NT2/D1 (cell line): ENCODE results near the gene POGZ.

ENCODE experiments used
- SUZ12 ChIP-seq: IDR thresholded peaks from 2 replicates; pipeline ENCODE4 v1.6.1; 2011; ENCODE audit not compliant: insufficient read length, insufficient read depth; ENCODE audit errors: extremely low read depth
- YY1 ChIP-seq: IDR thresholded peaks from 2 replicates; pipeline ENCODE4 v1.6.1; 2011; ENCODE audit not compliant: insufficient read length, insufficient read depth
- ZNF274 ChIP-seq: IDR thresholded peaks from 2 replicates; pipeline ENCODE4 v1.6.1; 2011; ENCODE audit warnings: mild to moderate bottlenecking, low read depth, low read length

DNA sequence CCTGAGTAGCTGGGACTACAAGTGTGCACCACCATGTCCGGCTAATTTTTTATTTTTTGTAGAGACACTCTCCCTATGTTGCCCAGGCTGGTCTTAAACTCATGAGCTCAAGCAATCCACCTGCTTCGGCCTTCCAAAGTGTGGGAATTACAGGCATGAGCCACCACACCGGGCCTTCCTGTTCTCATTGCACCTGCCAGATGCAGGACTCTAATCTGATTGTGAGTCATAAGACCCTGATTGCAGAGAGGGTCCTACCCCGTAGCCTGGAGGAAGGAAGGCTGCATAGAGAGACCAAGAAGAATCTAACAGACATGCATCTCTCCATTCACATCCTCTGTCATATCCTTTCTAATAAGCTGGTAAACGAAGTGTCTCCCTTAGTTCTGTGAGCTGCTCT lies 32.3 kb upstream of the POGZ start:
- TF ChIP-seq ZNF274 = no peak
- no peak for TF ChIP-seq YY1
- TF ChIP-seq SUZ12 = no peak
